Stimulated activated memory B cell treated with anti-CD40 and anti-IgM and Interleukin-4, amounts not matched to agents 10 μg/mL and 1 μg/mL and 100 μg/mL, for 72 hours (primary cell): ENCODE data around the gene NME3.

Source experiments
- ATAC-seq: fragments of 150-1000 bp; cut with Tn5 transposase; 2 replicates; pipeline ENCODE4 v1.10.0; 2021
- H3K27ac Mint-ChIP-seq: one replicate; pipeline ENCODE4 v1.8.0; 2022; ENCODE audit warnings: mild to moderate bottlenecking, mixed read lengths
- H3K27me3 Mint-ChIP-seq: one replicate; pipeline ENCODE4 v1.8.0; 2022; ENCODE audit warnings: mixed read lengths
- H3K36me3 Mint-ChIP-seq: one replicate; pipeline ENCODE4 v1.8.0; 2022; ENCODE audit warnings: mixed read lengths
- H3K4me1 Mint-ChIP-seq: one replicate; pipeline ENCODE4 v1.8.0; 2022; ENCODE audit warnings: mixed read lengths
- H3K4me3 Mint-ChIP-seq: one replicate; pipeline ENCODE4 v1.8.0; 2022; ENCODE audit warnings: mild to moderate bottlenecking, moderate library complexity, mixed read lengths
- H3K9me3 Mint-ChIP-seq: one replicate; pipeline ENCODE4 v1.8.0; 2022; ENCODE audit warnings: mixed read lengths

Gene NME3

GRCh38 chr16:1723450-1724147 is 47.7 kb downstream of the NME3 start:
- Mint-ChIP-seq H3K9me3 (no peaks in the 10 kb centered on the region), H3K4me1 (peaks cover 58% of the 10 kb centered on the region), H3K36me3 (peaks cover 27% of the 10 kb centered on the region), H3K27me3 (no peaks in the 10 kb centered on the region), H3K27ac (peak overlapping the region; percentile 5), H3K4me3 (peak overlapping the region; percentile 38)
- peak; percentile 24 for ATAC-seq

- Mint-ChIP-seq H3K27me3 (no peaks in the 10 kb centered on the region), H3K4me3 (no peak overlapping the region), H3K9me3 (no peaks in the 10 kb centered on the region), H3K27ac (no peak overlapping the region), H3K4me1 (peaks cover 57% of the 10 kb centered on the region), H3K36me3 (peaks cover 14% of the 10 kb centered on the region)
- ATAC-seq: no peak
Observed at GRCh38 chr16:1721372-1721771, 50.0 kb downstream of the NME3 start.
